HepG2 (cell line): Measurements from ENCODE around the gene SSBP4. TPM values are rescaled to one million over a fixed set of nuclear protein-coding genes. Genes with fewer than 3 reads are reported as not detected.
A peak's percentile ranks its signal among the peaks of the same experiment; 100 is the strongest.

Experiments
- HOXA5 ChIP-seq: sonication (generic); formaldehyde crosslinking; IDR thresholded peaks from 2 replicates; pipeline ENCODE4 v1.4.0; 2020; ENCODE audit warnings: missing genetic modification reagents
- KDM5A ChIP-seq: fragments of 200-600 bp; sonication (generic); IDR thresholded peaks from 2 replicates; pipeline ENCODE4 v1.7.0; 2018; ENCODE audit warnings: antibody characterized with exemption, mild to moderate bottlenecking, low read length, borderline replicate concordance
- NR1H2 ChIP-seq: sonication (generic); formaldehyde crosslinking; IDR thresholded peaks from 2 replicates; pipeline ENCODE4 v1.8.1; 2022; ENCODE audit warnings: low read depth, missing genetic modification reagents, borderline replicate concordance
- SRF ChIP-seq: IDR thresholded peaks from 2 replicates; pipeline ENCODE4 v1.6.1; 2011; ENCODE audit warnings: mild to moderate bottlenecking, low read depth, low read length, moderate library complexity
- U2AF1 ChIP-seq: fragments of 200-400 bp; formaldehyde crosslinking; optimal IDR thresholded peaks from 2 replicates; pipeline ENCODE3; 2017; ENCODE audit warnings: mild to moderate bottlenecking, low read depth, low read length
- ZNF3 ChIP-seq: IDR thresholded peaks from 2 replicates; pipeline ENCODE4 v1.7.0; 2017; ENCODE audit warnings: inconsistent platforms
- ZNF747 ChIP-seq: sonication (generic); formaldehyde crosslinking; IDR thresholded peaks from 2 replicates; pipeline ENCODE4 v1.8.1; 2023; ENCODE audit warnings: missing genetic modification reagents, mild to moderate bottlenecking, borderline replicate concordance
- polyA plus RNA-seq, 8 experiments: library from polyadenylated mRNA; depleted of rRNA in 3 of 8; stranded (reverse) in 7 of 8; unstranded in 1 of 8; fragments of >200 nt; fragmentation: Illumina TruSeq in 4 of 8; extraction: Trizol in 4 of 8; gene quantifications; 2 replicates each; pipeline versions ENCODE4 v1.2.1 to v1.2.3, GENCODE V29; 2011 to 2016; ENCODE audit warnings: low read depth in 4 of 8, missing spikeins in 1 of 8, mixed read lengths in 1 of 8; ENCODE audit not compliant: insufficient read depth in 1 of 8
- total RNA-seq, 5 experiments: library from RNA; depleted of rRNA; stranded (reverse); fragments of >200 nt; fragmentation: Illumina TruSeq; extraction: Trizol; gene quantifications; 2 replicates each; pipeline ENCODE4 v1.2.3, GENCODE V29; 2016; ENCODE audit warnings: low read depth in 1 of 5
- TF ChIP-seq, protein P1 (sequence below): sonication (generic); formaldehyde crosslinking; IDR thresholded peaks from one replicate; pipeline ENCODE4 v1.5.1; 2020; ENCODE audit warnings: mild to moderate bottlenecking, missing genetic modification reagents; ENCODE audit errors: not compliant biosample characterization
- TF ChIP-seq, protein P2 (sequence below): sonication (generic); formaldehyde crosslinking; IDR thresholded peaks from 2 replicates; pipeline ENCODE4 v1.9.0; 2021; ENCODE audit warnings: missing genetic modification reagents, mild to moderate bottlenecking, borderline replicate concordance
- TF ChIP-seq, protein P3 (sequence below), 2 experiments: IDR thresholded peaks; 2 replicates each; pipeline ENCODE4 v1.6.1; 2011 to 2012; ENCODE audit warnings: low read length in 2 of 2, borderline replicate concordance in 1 of 2, low read depth in 1 of 2, mild to moderate bottlenecking in 1 of 2, moderate library complexity in 1 of 2
- TF ChIP-seq, protein P4 (sequence below): sonication (generic); formaldehyde crosslinking; IDR thresholded peaks from 2 replicates; pipeline ENCODE4 v1.4.0; 2020; ENCODE audit warnings: mild to moderate bottlenecking, missing genetic modification reagents, borderline replicate concordance

The SSBP4 gene
- total and polyA plus RNA-seq, 2 of the 13 experiments (the other 11 are each of a cell fraction or from before 2014, with no cell fraction given), result 20.8 to 39.5 TPM

DNA sequence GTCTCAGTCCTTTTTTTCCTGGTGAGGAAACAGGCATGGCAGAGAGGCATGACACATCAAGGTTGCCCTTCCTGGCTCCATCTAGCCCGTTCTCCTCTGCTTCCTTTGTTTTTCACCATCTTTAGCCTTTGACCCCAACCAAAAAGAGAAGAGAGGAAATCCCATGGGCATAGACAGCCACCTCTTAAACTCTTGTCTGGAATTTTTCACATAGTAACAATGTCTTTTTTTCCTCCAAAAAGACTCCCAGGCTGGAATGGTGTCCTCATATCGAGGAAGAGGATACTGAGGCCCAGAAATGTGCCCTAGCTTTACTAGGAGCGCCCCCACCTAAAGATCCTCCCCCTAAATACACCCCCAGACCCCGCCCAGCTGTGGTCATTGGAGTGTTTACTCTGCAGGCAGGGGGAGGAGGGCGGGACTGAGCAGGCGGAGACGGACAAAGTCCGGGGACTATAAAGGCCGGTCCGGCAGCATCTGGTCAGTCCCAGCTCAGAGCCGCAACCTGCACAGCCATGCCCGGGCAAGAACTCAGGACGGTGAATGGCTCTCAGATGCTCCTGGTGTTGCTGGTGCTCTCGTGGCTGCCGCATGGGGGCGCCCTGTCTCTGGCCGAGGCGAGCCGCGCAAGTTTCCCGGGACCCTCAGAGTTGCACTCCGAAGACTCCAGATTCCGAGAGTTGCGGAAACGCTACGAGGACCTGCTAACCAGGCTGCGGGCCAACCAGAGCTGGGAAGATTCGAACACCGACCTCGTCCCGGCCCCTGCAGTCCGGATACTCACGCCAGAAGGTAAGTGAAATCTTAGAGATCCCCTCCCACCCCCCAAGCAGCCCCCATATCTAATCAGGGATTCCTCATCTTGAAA is 33.3 kb upstream of the SSBP4 start, which contains the start of gene GDF15 (continued):
- TF ChIP-seq, protein P1, sequence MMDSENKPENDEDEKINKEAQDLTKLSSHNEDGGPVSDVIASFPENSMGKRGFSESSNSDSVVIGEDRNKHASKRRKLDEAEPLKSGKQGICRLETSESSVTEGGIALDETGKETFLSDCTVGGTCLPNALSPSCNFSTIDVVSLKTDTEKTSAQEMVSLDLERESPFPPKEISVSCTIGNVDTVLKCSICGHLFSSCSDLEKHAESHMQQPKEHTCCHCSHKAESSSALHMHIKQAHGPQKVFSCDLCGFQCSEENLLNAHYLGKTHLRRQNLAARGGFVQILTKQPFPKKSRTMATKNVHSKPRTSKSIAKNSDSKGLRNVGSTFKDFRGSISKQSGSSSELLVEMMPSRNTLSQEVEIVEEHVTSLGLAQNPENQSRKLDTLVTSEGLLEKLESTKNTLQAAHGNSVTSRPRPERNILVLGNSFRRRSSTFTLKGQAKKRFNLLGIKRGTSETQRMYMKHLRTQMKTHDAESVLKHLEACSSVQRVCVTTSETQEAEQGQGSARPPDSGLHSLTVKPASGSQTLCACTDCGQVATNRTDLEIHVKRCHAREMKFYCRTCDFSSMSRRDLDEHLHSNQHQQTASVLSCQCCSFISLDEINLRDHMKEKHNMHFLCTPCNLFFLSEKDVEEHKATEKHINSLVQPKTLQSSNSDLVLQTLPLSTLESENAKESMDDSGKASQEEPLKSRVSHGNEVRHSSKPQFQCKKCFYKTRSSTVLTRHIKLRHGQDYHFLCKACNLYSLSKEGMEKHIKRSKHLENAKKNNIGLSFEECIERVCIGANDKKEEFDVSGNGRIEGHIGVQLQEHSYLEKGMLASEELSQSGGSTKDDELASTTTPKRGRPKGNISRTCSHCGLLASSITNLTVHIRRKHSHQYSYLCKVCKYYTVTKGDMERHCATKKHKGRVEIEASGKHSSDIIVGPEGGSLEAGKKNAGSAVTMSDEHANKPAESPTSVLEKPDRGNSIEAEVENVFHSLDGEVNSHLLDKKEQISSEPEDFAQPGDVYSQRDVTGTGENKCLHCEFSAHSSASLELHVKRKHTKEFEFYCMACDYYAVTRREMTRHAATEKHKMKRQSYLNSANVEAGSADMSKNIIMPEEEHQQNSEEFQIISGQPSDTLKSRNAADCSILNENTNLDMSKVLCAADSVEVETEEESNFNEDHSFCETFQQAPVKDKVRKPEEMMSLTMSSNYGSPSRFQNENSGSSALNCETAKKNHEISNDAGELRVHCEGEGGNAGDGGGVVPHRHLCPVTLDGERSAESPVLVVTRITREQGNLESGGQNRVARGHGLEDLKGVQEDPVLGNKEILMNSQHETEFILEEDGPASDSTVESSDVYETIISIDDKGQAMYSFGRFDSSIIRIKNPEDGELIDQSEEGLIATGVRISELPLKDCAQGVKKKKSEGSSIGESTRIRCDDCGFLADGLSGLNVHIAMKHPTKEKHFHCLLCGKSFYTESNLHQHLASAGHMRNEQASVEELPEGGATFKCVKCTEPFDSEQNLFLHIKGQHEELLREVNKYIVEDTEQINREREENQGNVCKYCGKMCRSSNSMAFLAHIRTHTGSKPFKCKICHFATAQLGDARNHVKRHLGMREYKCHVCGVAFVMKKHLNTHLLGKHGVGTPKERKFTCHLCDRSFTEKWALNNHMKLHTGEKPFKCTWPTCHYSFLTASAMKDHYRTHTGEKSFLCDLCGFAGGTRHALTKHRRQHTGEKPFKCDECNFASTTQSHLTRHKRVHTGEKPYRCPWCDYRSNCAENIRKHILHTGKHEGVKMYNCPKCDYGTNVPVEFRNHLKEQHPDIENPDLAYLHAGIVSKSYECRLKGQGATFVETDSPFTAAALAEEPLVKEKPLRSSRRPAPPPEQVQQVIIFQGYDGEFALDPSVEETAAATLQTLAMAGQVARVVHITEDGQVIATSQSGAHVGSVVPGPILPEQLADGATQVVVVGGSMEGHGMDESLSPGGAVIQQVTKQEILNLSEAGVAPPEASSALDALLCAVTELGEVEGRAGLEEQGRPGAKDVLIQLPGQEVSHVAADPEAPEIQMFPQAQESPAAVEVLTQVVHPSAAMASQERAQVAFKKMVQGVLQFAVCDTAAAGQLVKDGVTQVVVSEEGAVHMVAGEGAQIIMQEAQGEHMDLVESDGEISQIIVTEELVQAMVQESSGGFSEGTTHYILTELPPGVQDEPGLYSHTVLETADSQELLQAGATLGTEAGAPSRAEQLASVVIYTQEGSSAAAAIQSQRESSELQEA (CRISPR knock-in tag), result no peak
- TF ChIP-seq ZNF3 (CRISPR knock-in tag), result peak; percentile 75; the same call in 1 of the 2 replicates
- TF ChIP-seq HOXA5, result peak; percentile 94
- TF ChIP-seq, protein P2, sequence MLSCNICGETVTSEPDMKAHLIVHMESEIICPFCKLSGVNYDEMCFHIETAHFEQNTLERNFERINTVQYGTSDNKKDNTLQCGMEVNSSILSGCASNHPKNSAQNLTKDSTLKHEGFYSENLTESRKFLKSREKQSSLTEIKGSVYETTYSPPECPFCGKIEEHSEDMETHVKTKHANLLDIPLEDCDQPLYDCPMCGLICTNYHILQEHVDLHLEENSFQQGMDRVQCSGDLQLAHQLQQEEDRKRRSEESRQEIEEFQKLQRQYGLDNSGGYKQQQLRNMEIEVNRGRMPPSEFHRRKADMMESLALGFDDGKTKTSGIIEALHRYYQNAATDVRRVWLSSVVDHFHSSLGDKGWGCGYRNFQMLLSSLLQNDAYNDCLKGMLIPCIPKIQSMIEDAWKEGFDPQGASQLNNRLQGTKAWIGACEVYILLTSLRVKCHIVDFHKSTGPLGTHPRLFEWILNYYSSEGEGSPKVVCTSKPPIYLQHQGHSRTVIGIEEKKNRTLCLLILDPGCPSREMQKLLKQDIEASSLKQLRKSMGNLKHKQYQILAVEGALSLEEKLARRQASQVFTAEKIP (CRISPR knock-in tag), result peak; percentile 22; the same call in 1 of the 2 replicates
- TF ChIP-seq KDM5A, result peak; percentile 66; the same call in 1 of the 2 replicates
- peak; percentile 26; the same call in 1 of the 2 replicates for TF ChIP-seq SRF
- TF ChIP-seq NR1H2 (CRISPR knock-in tag), result no peak
- TF ChIP-seq, protein P3, sequence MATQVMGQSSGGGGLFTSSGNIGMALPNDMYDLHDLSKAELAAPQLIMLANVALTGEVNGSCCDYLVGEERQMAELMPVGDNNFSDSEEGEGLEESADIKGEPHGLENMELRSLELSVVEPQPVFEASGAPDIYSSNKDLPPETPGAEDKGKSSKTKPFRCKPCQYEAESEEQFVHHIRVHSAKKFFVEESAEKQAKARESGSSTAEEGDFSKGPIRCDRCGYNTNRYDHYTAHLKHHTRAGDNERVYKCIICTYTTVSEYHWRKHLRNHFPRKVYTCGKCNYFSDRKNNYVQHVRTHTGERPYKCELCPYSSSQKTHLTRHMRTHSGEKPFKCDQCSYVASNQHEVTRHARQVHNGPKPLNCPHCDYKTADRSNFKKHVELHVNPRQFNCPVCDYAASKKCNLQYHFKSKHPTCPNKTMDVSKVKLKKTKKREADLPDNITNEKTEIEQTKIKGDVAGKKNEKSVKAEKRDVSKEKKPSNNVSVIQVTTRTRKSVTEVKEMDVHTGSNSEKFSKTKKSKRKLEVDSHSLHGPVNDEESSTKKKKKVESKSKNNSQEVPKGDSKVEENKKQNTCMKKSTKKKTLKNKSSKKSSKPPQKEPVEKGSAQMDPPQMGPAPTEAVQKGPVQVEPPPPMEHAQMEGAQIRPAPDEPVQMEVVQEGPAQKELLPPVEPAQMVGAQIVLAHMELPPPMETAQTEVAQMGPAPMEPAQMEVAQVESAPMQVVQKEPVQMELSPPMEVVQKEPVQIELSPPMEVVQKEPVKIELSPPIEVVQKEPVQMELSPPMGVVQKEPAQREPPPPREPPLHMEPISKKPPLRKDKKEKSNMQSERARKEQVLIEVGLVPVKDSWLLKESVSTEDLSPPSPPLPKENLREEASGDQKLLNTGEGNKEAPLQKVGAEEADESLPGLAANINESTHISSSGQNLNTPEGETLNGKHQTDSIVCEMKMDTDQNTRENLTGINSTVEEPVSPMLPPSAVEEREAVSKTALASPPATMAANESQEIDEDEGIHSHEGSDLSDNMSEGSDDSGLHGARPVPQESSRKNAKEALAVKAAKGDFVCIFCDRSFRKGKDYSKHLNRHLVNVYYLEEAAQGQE (IDR thresholded peaks at IDR 0.05; ENCODE audit: borderline replicate concordance in 1 of 2, low read depth in 1 of 2, low read length in 2 of 2), result peak in 1 of 2 experiments; percentile 82; a peak in 2 of 4 replicates
- TF ChIP-seq U2AF1, result peak; percentile 100
- peak; percentile 97 for TF ChIP-seq ZNF747
- TF ChIP-seq, protein P4, sequence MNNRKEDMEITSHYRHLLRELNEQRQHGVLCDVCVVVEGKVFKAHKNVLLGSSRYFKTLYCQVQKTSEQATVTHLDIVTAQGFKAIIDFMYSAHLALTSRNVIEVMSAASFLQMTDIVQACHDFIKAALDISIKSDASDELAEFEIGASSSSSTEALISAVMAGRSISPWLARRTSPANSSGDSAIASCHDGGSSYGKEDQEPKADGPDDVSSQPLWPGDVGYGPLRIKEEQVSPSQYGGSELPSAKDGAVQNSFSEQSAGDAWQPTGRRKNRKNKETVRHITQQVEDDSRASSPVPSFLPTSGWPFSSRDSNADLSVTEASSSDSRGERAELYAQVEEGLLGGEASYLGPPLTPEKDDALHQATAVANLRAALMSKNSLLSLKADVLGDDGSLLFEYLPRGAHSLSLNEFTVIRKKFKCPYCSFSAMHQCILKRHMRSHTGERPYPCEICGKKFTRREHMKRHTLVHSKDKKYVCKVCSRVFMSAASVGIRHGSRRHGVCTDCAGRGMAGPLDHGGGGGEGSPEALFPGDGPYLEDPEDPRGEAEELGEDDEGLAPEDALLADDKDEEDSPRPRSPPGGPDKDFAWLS (CRISPR knock-in tag), result 0 out of 2 replicates have a peak, but pooled peaks have one; percentile 64
